ENCODE data around the gene SPATA31D1. TPM values are rescaled to one million over a fixed set of nuclear protein-coding genes. Genes with fewer than 3 reads are reported as not detected.

The SPATA31D1 gene
- total RNA-seq, 1 experiment from 2014 or later = not detected

GRCh38 chr9:81993656-81994055 lies 5.1 kb downstream of the SPATA31D1 start:
- no peak for DNase-seq (ENCODE audit: unreplicated experiment)
- no peak for TF ChIP-seq CTCF (IDR thresholded peaks at IDR 0.05; ENCODE audit: unreplicated experiment)
- intact Hi-C loops (cut with micrococcal nuclease) = no loop called here
- CTCF ChIA-PET = no interaction called here
- H3K27ac Mint-ChIP-seq (ENCODE audit: low read depth, unreplicated experiment) = no peak overlapping the region
- POLR2A ChIA-PET = no interaction called here
- peaks cover 14% of the 10 kb centered on the region for H3K27me3 Mint-ChIP-seq (ENCODE audit: insufficient read depth, unreplicated experiment)
- no TSS peak for BruUV-seq (replicated peaks)
- no peaks in the 10 kb centered on the region for H3K4me1 Mint-ChIP-seq (ENCODE audit: insufficient read depth, unreplicated experiment)
- no peaks in the 10 kb centered on the region for H3K9me3 Mint-ChIP-seq (ENCODE audit: unreplicated experiment)
- H3K36me3 Mint-ChIP-seq (ENCODE audit: insufficient read depth, unreplicated experiment) = no peaks in the 10 kb centered on the region
- no peak overlapping the region for H3K4me3 Mint-ChIP-seq (ENCODE audit: unreplicated experiment)

GRCh38 chr9:81999806-82000205 lies 11.2 kb downstream of the SPATA31D1 start:
- no peak for TF ChIP-seq CTCF (IDR thresholded peaks at IDR 0.05; ENCODE audit: unreplicated experiment)
- CTCF ChIA-PET = no interaction called here
- BruUV-seq (replicated peaks) = no TSS peak
- no peak overlapping the region for H3K4me3 Mint-ChIP-seq (ENCODE audit: unreplicated experiment)
- H3K4me1 Mint-ChIP-seq (ENCODE audit: insufficient read depth, unreplicated experiment) = no peaks in the 10 kb centered on the region
- POLR2A ChIA-PET = no interaction called here
- no peaks in the 10 kb centered on the region for H3K9me3 Mint-ChIP-seq (ENCODE audit: unreplicated experiment)
- intact Hi-C loops (cut with micrococcal nuclease) = no loop called here
- H3K27ac Mint-ChIP-seq (ENCODE audit: low read depth, unreplicated experiment) = no peak overlapping the region
- DNase-seq (ENCODE audit: unreplicated experiment) = no peak
- no peaks in the 10 kb centered on the region for H3K36me3 Mint-ChIP-seq (ENCODE audit: insufficient read depth, unreplicated experiment)
- H3K27me3 Mint-ChIP-seq (ENCODE audit: insufficient read depth, unreplicated experiment) = peaks cover 1% of the 10 kb centered on the region

- Mint-ChIP-seq H3K4me1 (ENCODE audit: insufficient read depth, unreplicated experiment) (no peaks in the 10 kb centered on the region), H3K27ac (ENCODE audit: low read depth, unreplicated experiment) (no peak overlapping the region), H3K9me3 (ENCODE audit: unreplicated experiment) (peaks cover 10% of the 10 kb centered on the region), H3K4me3 (ENCODE audit: unreplicated experiment) (no peak overlapping the region), H3K36me3 (ENCODE audit: insufficient read depth, unreplicated experiment) (no peaks in the 10 kb centered on the region), H3K27me3 (ENCODE audit: insufficient read depth, unreplicated experiment) (no peaks in the 10 kb centered on the region)
- BruUV-seq (replicated peaks) = no TSS peak
- no peak for DNase-seq (ENCODE audit: unreplicated experiment)
- CTCF ChIA-PET = no interaction called here
- no peak for TF ChIP-seq CTCF (IDR thresholded peaks at IDR 0.05; ENCODE audit: unreplicated experiment)
- POLR2A ChIA-PET = no interaction called here
- intact Hi-C loops (cut with micrococcal nuclease) = no loop called here
Observed at GRCh38 chr9:82010711-82011110, 22.1 kb downstream of the SPATA31D1 start.

GRCh38 chr9:82011133-82011532 lies 22.6 kb downstream of the SPATA31D1 start:
- POLR2A ChIA-PET = no interaction called here
- no TSS peak for BruUV-seq (replicated peaks)
- Mint-ChIP-seq H3K27me3 (ENCODE audit: insufficient read depth, unreplicated experiment) (no peaks in the 10 kb centered on the region), H3K36me3 (ENCODE audit: insufficient read depth, unreplicated experiment) (no peaks in the 10 kb centered on the region), H3K9me3 (ENCODE audit: unreplicated experiment) (peaks cover 10% of the 10 kb centered on the region), H3K27ac (ENCODE audit: low read depth, unreplicated experiment) (no peak overlapping the region), H3K4me1 (ENCODE audit: insufficient read depth, unreplicated experiment) (no peaks in the 10 kb centered on the region), H3K4me3 (ENCODE audit: unreplicated experiment) (no peak overlapping the region)
- no peak for DNase-seq (ENCODE audit: unreplicated experiment)
- CTCF ChIA-PET = no interaction called here
- intact Hi-C loops (cut with micrococcal nuclease) = no loop called here
- no peak for TF ChIP-seq CTCF (IDR thresholded peaks at IDR 0.05; ENCODE audit: unreplicated experiment)

All from MCF 10A (cell line).